Hepatocyte (in vitro differentiated cells): ENCODE measurements around the gene LRCH4. TPM values are rescaled to one million over a fixed set of nuclear protein-coding genes. Genes with fewer than 3 reads are reported as not detected.
"Not testable (repeated sequence)": the region's sequence is repeated elsewhere in the genome, so short reads cannot be mapped to it uniquely, and the experiment has no call there.

ENCODE experiments used
- DNase-seq: peaks from one replicate; pipeline ENCODE4 v3.0.0-alpha.2; 2016; ENCODE audit warnings: low spot score
- H2AFZ ChIP-seq: fragments of 200-600 bp; sonication (generic); 2 replicates; pipeline ENCODE4 v1.6.0; 2016; ENCODE audit warnings: antibody characterized with exemption, mild to moderate bottlenecking
- H3K27ac ChIP-seq: fragments of 200-600 bp; sonication (generic); 2 replicates; pipeline ENCODE4 v1.5.1; 2016; ENCODE audit warnings: mild to moderate bottlenecking
- H3K27me3 ChIP-seq: fragments of 200-600 bp; sonication (generic); 2 replicates; pipeline ENCODE4 v1.6.1; 2016
- H3K36me3 ChIP-seq: fragments of 200-600 bp; sonication (generic); replicated peaks from 2 replicates; pipeline ENCODE4 v1.5.1; 2016; ENCODE audit warnings: low read depth; ENCODE audit not compliant: insufficient read depth
- H3K4me1 ChIP-seq: fragments of 200-600 bp; sonication (generic); 2 replicates; pipeline ENCODE4 v1.5.1; 2016; ENCODE audit warnings: mild to moderate bottlenecking, moderate library complexity; ENCODE audit not compliant: insufficient read depth
- H3K4me2 ChIP-seq: fragments of 200-600 bp; sonication (generic); 2 replicates; pipeline ENCODE4 v1.6.0; 2016
- H3K4me3 ChIP-seq: fragments of 200-600 bp; sonication (generic); 2 replicates; pipeline ENCODE4 v1.5.1; 2016; ENCODE audit warnings: mild to moderate bottlenecking
- H3K79me2 ChIP-seq: fragments of 200-600 bp; sonication (generic); 2 replicates; pipeline ENCODE4 v1.6.0; 2017; ENCODE audit warnings: mild to moderate bottlenecking
- H3K9me2 ChIP-seq: fragments of 200-600 bp; sonication (generic); replicated peaks from 2 replicates; pipeline ENCODE4 v1.6.0; 2017; ENCODE audit warnings: mild to moderate bottlenecking; ENCODE audit not compliant: insufficient read depth
- H3K9me3 ChIP-seq: fragments of 200-600 bp; sonication (generic); 2 replicates; pipeline ENCODE4 v1.5.1; 2016; ENCODE audit warnings: low read depth, mild to moderate bottlenecking
- H4K20me1 ChIP-seq: fragments of 200-600 bp; sonication (generic); 2 replicates; pipeline ENCODE4 v1.6.0; 2016; ENCODE audit warnings: mild to moderate bottlenecking; ENCODE audit not compliant: insufficient read depth, poor library complexity, severe bottlenecking
- CTCF ChIP-seq: fragments of 200-600 bp; sonication (generic); IDR thresholded peaks from 2 replicates; pipeline ENCODE4 v1.5.1; 2016; ENCODE audit warnings: antibody characterized with exemption, mild to moderate bottlenecking; ENCODE audit not compliant: poor library complexity
- EZH2 ChIP-seq: fragments of 200-600 bp; sonication (generic); IDR thresholded peaks from 2 replicates; pipeline ENCODE4 v1.6.1; 2016; ENCODE audit warnings: antibody characterized with exemption, mild to moderate bottlenecking, borderline replicate concordance
- EZH2phosphoT487 ChIP-seq: fragments of 200-600 bp; sonication (generic); IDR thresholded peaks from one replicate; pipeline ENCODE4 v1.6.1; 2018; ENCODE audit warnings: antibody characterized with exemption, mild to moderate bottlenecking, low read depth, moderate library complexity; ENCODE audit not compliant: unreplicated experiment, severe bottlenecking
- WGBS: methylation state at CpG from one replicate; pipeline ENCODE4 v1.1.6; 2016; ENCODE audit warnings: low lambda C conversion rate; ENCODE audit errors: missing lambda C conversion rate; 5-methylcytosine and 5-hydroxymethylcytosine counted together
- polyA plus RNA-seq: library from polyadenylated mRNA; unstranded; fragments of >200 nt; fragmentation: Nextera tagmentation; extraction: Ambion mirVana; gene quantifications from 2 replicates; pipeline ENCODE4 v1.2.1, GENCODE V29; 2016
- small RNA-seq: library from RNA; depleted of rRNA; stranded (forward); fragments of <200 nt; gene quantifications from one replicate; pipeline ENCODE3, GENCODE V24; 2014
- total RNA-seq: library from RNA; depleted of rRNA; stranded (reverse); fragments of >200 nt; gene quantifications from 2 replicates; pipeline ENCODE4 v1.2.3, GENCODE V29; 2014

Gene LRCH4
- total and polyA plus RNA-seq, 2 experiments from 2014 or later: 40.3 to 105 TPM

- Histone ChIP-seq H3K79me2 (no peaks in the 10 kb centered on the region), H3K9me3 (no peaks in the 10 kb centered on the region), H3K27ac (no peak overlapping the region), H3K4me3 (no peak overlapping the region), H3K9me2 (no peaks in the 10 kb centered on the region), H3K27me3 (no peaks in the 10 kb centered on the region), H2AFZ (no peak overlapping the region), H4K20me1 (no peaks in the 10 kb centered on the region), H3K36me3 (no peaks in the 10 kb centered on the region), H3K4me1 (no peaks in the 10 kb centered on the region), H3K4me2 (no peak overlapping the region)
- WGBS: 90% methylated on average over 14 of the region's 14 CpGs
- TF ChIP-seq EZH2 (no peak), EZH2phosphoT487 (no peak), CTCF (no peak)
- no peak for DNase-seq
Measured at GRCh38 chr7:100532165-100533022, 53.5 kb downstream of the LRCH4 start.

- H3K4me3 ChIP-seq, H3K36me3 ChIP-seq, H3K9me3 ChIP-seq, H3K79me2 ChIP-seq, DNase-seq, H4K20me1 ChIP-seq, H3K9me2 ChIP-seq, H3K27ac ChIP-seq, H3K27me3 ChIP-seq, H3K4me1 ChIP-seq, H3K4me2 ChIP-seq, H2AFZ ChIP-seq: not testable (repeated sequence)
- WGBS: 77% methylated on average over 12 of the region's 12 CpGs
Measured at GRCh38 chr7:100528108-100528866, 57.6 kb downstream of the LRCH4 start.

Small RNAs within 50 kb of the gene (small RNA-seq; reads per million reads assigned to genes)
- not detected for gene RN7SL416P
- gene SAP25: not detected

Other genes starting within 250 kb of the LRCH4 start
- gene PILRB, start 228.0 kb downstream of the LRCH4 start, total RNA-seq: 17.8 and 33.2 TPM in 2 replicates
- gene PILRB, start 228.0 kb downstream of the LRCH4 start, polyA plus RNA-seq: 37.4 and 63.4 TPM in 2 replicates
- gene PILRA, start 212.6 kb downstream of the LRCH4 start, total RNA-seq: 0.24 and 2.2 TPM in 2 replicates
- gene PILRA, start 212.6 kb downstream of the LRCH4 start, polyA plus RNA-seq: 1.1 and 3.0 TPM in 2 replicates
- gene ZCWPW1, start 157.4 kb downstream of the LRCH4 start, total RNA-seq: 1.8 and 2.2 TPM in 2 replicates
- gene ZCWPW1, start 157.4 kb downstream of the LRCH4 start, polyA plus RNA-seq: 3.3 and 4.9 TPM in 2 replicates
- 20.9 and 23.1 TPM in 2 replicates for gene MEPCE, start 156.3 kb downstream of the LRCH4 start, total RNA-seq
- gene MEPCE, start 156.3 kb downstream of the LRCH4 start, polyA plus RNA-seq: 15.8 and 17.2 TPM in 2 replicates
- 10.0 and 12.8 TPM in 2 replicates for gene PPP1R35, start 149.6 kb downstream of the LRCH4 start, total RNA-seq
- gene PPP1R35, start 149.6 kb downstream of the LRCH4 start, polyA plus RNA-seq: 39.6 and 50.3 TPM in 2 replicates
- 0.13 and 0.72 TPM in 2 replicates for gene SPACDR, start 121.9 kb downstream of the LRCH4 start, total RNA-seq
- 0.46 TPM in 1 of 2 replicates, not detected in the other for gene SPACDR, start 121.9 kb downstream of the LRCH4 start, polyA plus RNA-seq
- 25.4 and 26.2 TPM in 2 replicates for gene TSC22D4, start 106.9 kb downstream of the LRCH4 start, total RNA-seq
- 89.6 and 90.7 TPM in 2 replicates for gene TSC22D4, start 106.9 kb downstream of the LRCH4 start, polyA plus RNA-seq
- gene NYAP1, start 102.2 kb downstream of the LRCH4 start, total RNA-seq: 1.6 and 2.4 TPM in 2 replicates
- gene NYAP1, start 102.2 kb downstream of the LRCH4 start, polyA plus RNA-seq: 0.68 TPM in 1 of 2 replicates, not detected in the other
- gene AGFG2, start 46.9 kb downstream of the LRCH4 start, total RNA-seq: 32.8 and 38.6 TPM in 2 replicates
- gene AGFG2, start 46.9 kb downstream of the LRCH4 start, polyA plus RNA-seq: 33.3 and 53.7 TPM in 2 replicates
- not detected in 2 replicates for gene SAP25, start 12.2 kb downstream of the LRCH4 start, total RNA-seq
- gene SAP25, start 12.2 kb downstream of the LRCH4 start, polyA plus RNA-seq: 1.8 and 4.0 TPM in 2 replicates
- 1.1 and 1.4 TPM in 2 replicates for gene FBXO24, start 199 bp upstream of the LRCH4 start, total RNA-seq
- 0.49 and 1.6 TPM in 2 replicates for gene FBXO24, start 199 bp upstream of the LRCH4 start, polyA plus RNA-seq
- 64.2 and 90.0 TPM in 2 replicates for gene PCOLCE, start 16.2 kb upstream of the LRCH4 start, total RNA-seq
- gene PCOLCE, start 16.2 kb upstream of the LRCH4 start, polyA plus RNA-seq: 249 and 343 TPM in 2 replicates
- 8.8 and 10.4 TPM in 2 replicates for gene MOSPD3, start 26.4 kb upstream of the LRCH4 start, total RNA-seq
- gene MOSPD3, start 26.4 kb upstream of the LRCH4 start, polyA plus RNA-seq: 39.2 and 44.4 TPM in 2 replicates
- gene TFR2, start 55.4 kb upstream of the LRCH4 start, total RNA-seq: 12.5 and 13.5 TPM in 2 replicates
- gene TFR2, start 55.4 kb upstream of the LRCH4 start, polyA plus RNA-seq: 11.1 and 16.8 TPM in 2 replicates
- gene ACTL6B, start 70.3 kb upstream of the LRCH4 start, total RNA-seq: not detected in 2 replicates
- not detected in 2 replicates for gene ACTL6B, start 70.3 kb upstream of the LRCH4 start, polyA plus RNA-seq
- 99.6 and 111 TPM in 2 replicates for gene GNB2, start 87.6 kb upstream of the LRCH4 start, total RNA-seq
- gene GNB2, start 87.6 kb upstream of the LRCH4 start, polyA plus RNA-seq: 204 and 222 TPM in 2 replicates
- gene GIGYF1, start 108.1 kb upstream of the LRCH4 start, total RNA-seq: 14.2 and 17.6 TPM in 2 replicates
- gene GIGYF1, start 108.1 kb upstream of the LRCH4 start, polyA plus RNA-seq: 13.2 and 16.8 TPM in 2 replicates
- 30.1 and 39.2 TPM in 2 replicates for gene POP7, start 120.0 kb upstream of the LRCH4 start, total RNA-seq
- 48.7 and 59.2 TPM in 2 replicates for gene POP7, start 120.0 kb upstream of the LRCH4 start, polyA plus RNA-seq
- gene EPO, start 134.3 kb upstream of the LRCH4 start, total RNA-seq: 0.16 and 1.3 TPM in 2 replicates
- gene EPO, start 134.3 kb upstream of the LRCH4 start, polyA plus RNA-seq: 0.11 TPM in 1 of 2 replicates, not detected in the other
- gene ZAN, start 147.5 kb upstream of the LRCH4 start, total RNA-seq: not detected in 2 replicates
- gene ZAN, start 147.5 kb upstream of the LRCH4 start, polyA plus RNA-seq: not detected in 2 replicates
- 57.9 and 61.1 TPM in 2 replicates for gene EPHB4, start 241.4 kb upstream of the LRCH4 start, total RNA-seq
- gene EPHB4, start 241.4 kb upstream of the LRCH4 start, polyA plus RNA-seq: 47.2 and 51.6 TPM in 2 replicates